Kidney (tissue), 22 donors: Measurements from ENCODE around the gene SLC6A11. TPM values are rescaled to one million over a fixed set of nuclear protein-coding genes. Genes with fewer than 3 reads are reported as not detected.
A peak's percentile ranks its signal among the peaks of the same experiment; 100 is the strongest.

ENCODE experiments used
- DNase-seq, 5 donors: peaks; one replicate each; pipeline ENCODE4 v3.0.0-alpha.2; 2013 to 2020
- FAIRE-seq: peaks from 2 replicates; lab custom pipeline; 2012; peaks lifted over from hg19 to GRCh38; lab: Jason Lieb, UNC
- H3K27ac ChIP-seq, 2 donors: one replicate each; pipeline ENCODE4 v1.7.0; 2013; ENCODE audit warnings: low read depth in 2 of 2, low read length in 2 of 2, inconsistent platforms in 1 of 2
- H3K27me3 ChIP-seq: one replicate; pipeline ENCODE4 v1.7.1; 2013; ENCODE audit warnings: low read length, inconsistent platforms; ENCODE audit not compliant: control insufficient read depth, insufficient read depth
- H3K36me3 ChIP-seq, 3 donors: one replicate each; pipeline versions ENCODE4 v1.7.0 to v1.7.1; 2013; ENCODE audit warnings: low read length in 3 of 3, control low read depth in 1 of 3, inconsistent platforms in 1 of 3; ENCODE audit not compliant: insufficient read depth in 3 of 3, control insufficient read depth in 2 of 3
- H3K4me1 ChIP-seq, 3 donors: one replicate each; pipeline versions ENCODE4 v1.7.0 to v1.7.1; 2013; ENCODE audit warnings: low read length in 3 of 3, inconsistent platforms in 1 of 3, low read depth in 1 of 3; ENCODE audit not compliant: control insufficient read depth in 2 of 3, insufficient read depth in 2 of 3
- H3K4me3 ChIP-seq, 3 donors: one replicate each; pipeline versions ENCODE4 v1.7.0 to v1.8.1; 2013; ENCODE audit warnings: low read length in 3 of 3, control low read depth in 1 of 3, inconsistent platforms in 1 of 3
- H3K9ac ChIP-seq, 3 donors: one replicate each; pipeline versions ENCODE4 v1.7.0 to v1.7.1; 2013; ENCODE audit warnings: low read length in 3 of 3, control low read depth in 1 of 3, inconsistent platforms in 1 of 3
- H3K9me3 ChIP-seq, 3 donors: one replicate each; pipeline versions ENCODE4 v1.7.0 to v1.7.1; 2013; ENCODE audit warnings: low read length in 3 of 3, control low read depth in 1 of 3, inconsistent platforms in 1 of 3; ENCODE audit not compliant: control insufficient read depth in 2 of 3, insufficient read depth in 1 of 3
- CTCF ChIP-seq: IDR thresholded peaks from 3 replicates; pipeline ENCODE4 v1.5.1; 2012; ENCODE audit warnings: mild to moderate bottlenecking, moderate library complexity, borderline replicate concordance; ENCODE audit not compliant: insufficient read depth; ENCODE audit errors: extremely low read depth
- intact Hi-C: fragments of 100-400 bp; cut with DNase I; formaldehyde crosslinking; loops from one replicate; pipeline ENCODE4 v1.11.1; 2022
- long read RNA-seq, 10 donors: library from polyadenylated mRNA in 1 of 10; unstranded in 1 of 10; transcript quantifications; one replicate each; pipeline ENCODE4 v2.0.0 and lab custom pipeline, GENCODE V29; 2021 to 2026
- polyA plus RNA-seq: library from polyadenylated mRNA; stranded (reverse); fragments of 350-450 nt; fragmentation: Illumina TruSeq; extraction: RNeasy Lipid Tissue Mini Kit (QIAGEN cat#74804); gene quantifications from one replicate; pipeline ENCODE4 v1.2.3, GENCODE V29; 2014; ENCODE audit warnings: low read depth, low replicate concordance; ENCODE audit not compliant: insufficient read depth
- total RNA-seq: library from RNA; stranded (reverse); fragmentation: NEBNext Ultra II Directional; extraction: Animal tissue kit (Norgen Biotek cat#: 25700); gene quantifications from one replicate; pipeline ENCODE4 v1.2.1, GENCODE V29; 2021
- donor health status: control.
- donor health status: control.
- donor health status: control.
- donor health status: control.
- donor health status: control.
- donor health status: DM: yes; HTN: yes; CAD: no.
- donor health status: Normal renal cell carcinoma (clear cell type).

The SLC6A11 gene
- total RNA-seq (0.38 TPM), polyA plus RNA-seq (not detected)
- long read RNA-seq, donor 1, result 0 reads
- long read RNA-seq, donor 2, result 0 reads
- long read RNA-seq, donor 3, result 0 reads
- long read RNA-seq, donor 4, result 0 reads
- long read RNA-seq, donor 5, result 0 reads
- long read RNA-seq, donor 6, result 0 reads
- long read RNA-seq, donor 7, result 0 reads
- long read RNA-seq, donor 8, result 0 reads
- long read RNA-seq, donor 9, result 0 reads
- long read RNA-seq, donor 10, result 0 reads

- FAIRE-seq, result no peak
- no peak within 1 kb of the TSS for H3K4me3 ChIP-seq
- no peak within 1 kb of the TSS for H3K9ac ChIP-seq
- no peak for TF ChIP-seq CTCF
- H3K36me3 ChIP-seq, result no peaks in the 10 kb centered on the region
- intact Hi-C loops, result no loop called here
- no peak within 1 kb of the TSS for H3K27ac ChIP-seq
- H3K27me3 ChIP-seq, result peaks cover 13% of the 10 kb centered on the region
- DNase-seq, result peak in 4 of 5 donors; percentile 28 to 46 (median 41)
- no peaks in the 10 kb centered on the region for H3K9me3 ChIP-seq
- peaks cover 0 to 2% (median 0%) of the 10 kb centered on the region in 3 donors for H3K4me1 ChIP-seq
These were observed at the start of gene SLC6A11 for GRCh38 chr3:10816019-10816862. SLC6A11 (plus strand) TSS chr3:10816228; CDS start chr3:10816266, 38 bp downstream.

- no peak for TF ChIP-seq CTCF
- no peaks in the 10 kb centered on the region for H3K27me3 ChIP-seq
- no peak overlapping the region for H3K4me3 ChIP-seq
- DNase-seq, result no peak
- intact Hi-C loops, result no loop called here
- H3K36me3 ChIP-seq, result no peaks in the 10 kb centered on the region
- peaks cover 0 to 10% (median 0%) of the 10 kb centered on the region in 3 donors for H3K9me3 ChIP-seq
- no peak overlapping the region for H3K9ac ChIP-seq
- no peaks in the 10 kb centered on the region for H3K4me1 ChIP-seq
- no peak for FAIRE-seq
- no peak overlapping the region for H3K27ac ChIP-seq
These were observed 47.2 kb upstream of the SLC6A11 start for GRCh38 chr3:10768708-10769394.

GRCh38 chr3:10770547-10770946 lies 45.5 kb upstream of the SLC6A11 start:
- no peaks in the 10 kb centered on the region for H3K27me3 ChIP-seq
- no peak for FAIRE-seq
- DNase-seq, result no peak

More at GRCh38 chr3:10770547-10770946, 45.5 kb upstream of the SLC6A11 start:
- H3K4me3 ChIP-seq, result no peak overlapping the region
- intact Hi-C loops, result no loop called here
- no peaks in the 10 kb centered on the region for H3K36me3 ChIP-seq
- TF ChIP-seq CTCF, result no peak
- no peak overlapping the region for H3K27ac ChIP-seq
- H3K9ac ChIP-seq, result no peak overlapping the region
- H3K9me3 ChIP-seq, result peaks cover 0 to 10% (median 0%) of the 10 kb centered on the region in 3 donors
- no peaks in the 10 kb centered on the region for H3K4me1 ChIP-seq
